LNCaP clone FGC (cell line): ENCODE measurements around the gene SERPINA1.
A peak's percentile ranks its signal among the peaks of the same experiment; 100 is the strongest.
"Not testable (repeated sequence)": the region's sequence is repeated elsewhere in the genome, so short reads cannot be mapped to it uniquely, and the experiment has no call there.

Source experiments
- DNase-seq: peaks from one replicate; pipeline ENCODE4 v3.0.0-alpha.2; 2011; ENCODE audit warnings: low read depth
- H3K4me3 ChIP-seq: 2 replicates; pipeline ENCODE4 v1.5.1; 2011; ENCODE audit warnings: mild to moderate bottlenecking, low read depth, low read length, control low read depth
- TF ChIP-seq, protein P1 (sequence below): IDR thresholded peaks from 2 replicates; pipeline ENCODE4 v1.5.1; 2012; ENCODE audit warnings: mild to moderate bottlenecking; ENCODE audit not compliant: control insufficient read depth, insufficient read depth; ENCODE audit errors: extremely low read depth

SERPINA1 gene

DNA sequence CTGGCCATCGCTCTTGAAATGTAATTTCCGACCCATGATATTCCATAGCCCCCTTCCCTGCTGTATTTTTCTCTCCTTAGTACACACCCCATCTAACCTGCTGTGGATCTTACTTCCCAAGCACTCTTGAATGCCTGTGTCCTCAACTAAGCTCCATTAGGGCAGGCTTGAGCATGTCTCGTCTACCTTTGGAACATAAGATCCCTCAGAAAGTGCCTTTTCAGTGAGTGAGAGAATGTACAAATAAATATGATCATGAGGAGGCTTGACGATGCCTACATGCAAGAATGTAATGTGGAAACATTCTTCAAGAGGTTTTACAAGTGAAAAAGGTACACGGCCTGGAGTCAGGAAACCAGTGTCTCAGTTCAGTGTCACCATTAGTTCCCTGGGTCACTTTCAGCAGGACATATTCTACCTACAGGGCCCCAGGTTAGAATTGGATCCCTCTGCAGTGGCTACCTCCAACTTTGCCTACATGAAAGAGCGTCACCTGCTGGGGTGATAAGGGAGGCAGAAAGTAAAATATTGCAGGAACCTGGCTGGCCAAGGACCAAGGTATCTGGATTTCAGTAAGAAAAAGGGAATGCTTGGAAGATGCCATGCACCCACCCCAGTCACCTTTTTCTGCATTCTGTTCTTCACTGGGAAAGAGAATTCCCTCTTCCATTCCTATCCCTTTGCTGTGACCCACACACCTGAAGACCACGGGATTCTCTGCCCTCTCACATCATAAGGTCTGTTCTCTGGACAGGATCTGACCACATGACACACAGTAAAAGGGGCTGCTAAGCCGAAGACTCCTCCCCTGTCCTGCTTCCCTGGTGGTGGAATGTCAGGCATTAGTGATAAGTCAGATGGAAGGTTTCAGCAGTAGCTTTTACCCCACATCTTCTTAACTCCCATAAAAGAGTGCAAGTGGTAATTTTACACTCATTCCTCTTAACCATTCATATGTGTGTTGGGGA is 24.6 kb upstream of the SERPINA1 start:
- DNase-seq, result no peak
- TF ChIP-seq, protein P1, sequence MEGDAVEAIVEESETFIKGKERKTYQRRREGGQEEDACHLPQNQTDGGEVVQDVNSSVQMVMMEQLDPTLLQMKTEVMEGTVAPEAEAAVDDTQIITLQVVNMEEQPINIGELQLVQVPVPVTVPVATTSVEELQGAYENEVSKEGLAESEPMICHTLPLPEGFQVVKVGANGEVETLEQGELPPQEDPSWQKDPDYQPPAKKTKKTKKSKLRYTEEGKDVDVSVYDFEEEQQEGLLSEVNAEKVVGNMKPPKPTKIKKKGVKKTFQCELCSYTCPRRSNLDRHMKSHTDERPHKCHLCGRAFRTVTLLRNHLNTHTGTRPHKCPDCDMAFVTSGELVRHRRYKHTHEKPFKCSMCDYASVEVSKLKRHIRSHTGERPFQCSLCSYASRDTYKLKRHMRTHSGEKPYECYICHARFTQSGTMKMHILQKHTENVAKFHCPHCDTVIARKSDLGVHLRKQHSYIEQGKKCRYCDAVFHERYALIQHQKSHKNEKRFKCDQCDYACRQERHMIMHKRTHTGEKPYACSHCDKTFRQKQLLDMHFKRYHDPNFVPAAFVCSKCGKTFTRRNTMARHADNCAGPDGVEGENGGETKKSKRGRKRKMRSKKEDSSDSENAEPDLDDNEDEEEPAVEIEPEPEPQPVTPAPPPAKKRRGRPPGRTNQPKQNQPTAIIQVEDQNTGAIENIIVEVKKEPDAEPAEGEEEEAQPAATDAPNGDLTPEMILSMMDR, result 0 out of 2 replicates have a peak, but pooled peaks have one; percentile 8
- H3K4me3 ChIP-seq, result no peak overlapping the region

GRCh38 chr14:94411638-94412037 is 23.2 kb upstream of the SERPINA1 start:
- DNase-seq, result peak; percentile 90
- no peak overlapping the region for H3K4me3 ChIP-seq
- TF ChIP-seq, protein P1, result no peak

DNA sequence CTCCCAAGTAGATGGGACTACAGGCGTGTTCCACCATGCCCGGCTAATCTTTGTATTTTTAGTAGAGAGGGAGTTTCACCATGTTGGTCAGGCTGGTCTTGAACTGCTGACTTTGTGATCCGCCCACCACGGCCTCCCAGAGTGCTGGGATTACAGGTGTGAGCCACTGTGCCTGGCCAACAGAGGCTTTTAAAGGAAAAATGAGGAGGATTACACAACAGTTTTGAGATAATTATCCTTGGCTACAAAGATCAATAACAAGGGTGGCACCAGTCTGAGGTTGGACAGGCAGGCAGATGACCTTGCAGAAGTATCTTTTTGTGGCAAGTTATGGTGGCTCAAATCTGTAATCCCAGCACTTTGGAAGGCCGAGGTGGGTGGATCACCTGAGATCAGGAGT is 21.0 kb upstream of the SERPINA1 start:
- not testable (repeated sequence) for H3K4me3 ChIP-seq, DNase-seq

GRCh38 chr14:94408546-94409095 is 20.2 kb upstream of the SERPINA1 start:
- TF ChIP-seq, protein P1, result no peak
- DNase-seq, result no peak
- H3K4me3 ChIP-seq, result no peak overlapping the region

DNA sequence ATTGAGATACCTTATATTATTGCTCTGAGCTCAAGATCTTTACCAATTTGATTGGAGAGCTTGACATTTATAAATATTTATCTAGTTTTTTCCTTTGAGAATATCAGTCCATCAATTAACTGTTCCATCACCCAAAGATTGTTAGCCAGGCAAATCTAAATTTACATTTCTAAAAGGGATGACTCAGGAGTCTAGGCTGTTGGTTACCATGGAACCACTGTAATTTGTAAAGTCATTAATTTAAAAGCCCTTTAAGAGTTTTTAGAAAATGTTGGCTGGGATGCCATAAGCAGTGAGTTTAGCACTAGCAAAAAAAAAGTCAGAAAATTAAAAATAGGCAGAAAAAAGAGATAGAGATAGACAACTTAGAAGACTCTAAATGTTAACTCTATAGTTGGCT is 19.5 kb upstream of the SERPINA1 start:
- no peak overlapping the region for H3K4me3 ChIP-seq
- TF ChIP-seq, protein P1, result no peak
- no peak for DNase-seq

- H3K4me3 ChIP-seq, result no peak overlapping the region
- TF ChIP-seq, protein P1, result no peak
- DNase-seq, result no peak
These were observed 18.5 kb upstream of the SERPINA1 start for GRCh38 chr14:94406910-94407309.

- DNase-seq, result no peak
These were observed 17.1 kb upstream of the SERPINA1 start for GRCh38 chr14:94405486-94405885.

More at GRCh38 chr14:94405486-94405885, 17.1 kb upstream of the SERPINA1 start:
- no peak overlapping the region for H3K4me3 ChIP-seq
- TF ChIP-seq, protein P1, result no peak
